Measurements from ENCODE around the gene CFDP1. TPM values are rescaled to one million over a fixed set of nuclear protein-coding genes. Genes with fewer than 3 reads are reported as not detected.

The CFDP1 gene
- total and polyA plus RNA-seq, 2 of the 13 experiments (the other 11 are each of a cell fraction or from before 2014, with no cell fraction given), result 78.6 to 153 TPM

DNA sequence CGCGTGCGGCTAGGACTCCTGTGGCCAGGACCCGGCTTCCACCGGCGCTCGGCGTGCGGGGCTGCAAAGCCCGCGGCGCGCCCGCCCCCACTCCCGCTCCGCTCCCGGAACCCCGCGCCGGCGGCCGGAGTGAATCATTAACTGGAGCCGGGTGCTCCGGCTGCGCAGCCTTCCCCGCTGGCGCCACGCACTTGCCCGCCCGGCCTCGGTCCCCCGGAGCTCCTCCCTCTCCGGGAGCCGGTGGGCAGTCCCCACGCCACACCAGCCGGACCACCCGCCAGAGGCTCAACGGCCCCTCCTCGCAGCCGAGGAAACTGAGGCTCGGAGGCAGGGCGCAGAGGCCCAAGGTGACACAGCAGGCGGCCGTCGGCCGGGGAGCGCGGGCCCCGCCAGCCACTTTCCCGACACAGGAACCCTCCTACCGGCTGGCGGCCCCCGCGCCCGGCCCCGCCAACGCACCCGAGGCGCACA, 182.5 kb downstream of the CFDP1 start (continued):
- TF ChIP-seq ZNF605 (CRISPR knock-in tag; IDR thresholded peaks at IDR 0.05) (peak; percentile 31; the same call in 1 of the 2 replicates), SUZ12 (IDR thresholded peaks at IDR 0.05; ENCODE audit: low read depth, low read length) (no peak), RAD51 (IDR thresholded peaks at IDR 0.05; ENCODE audit: borderline replicate concordance) (no peak), TAF1 (CRISPR knock-in tag; IDR thresholded peaks at IDR 0.05) (peak; percentile 58; the same call in 1 of the 2 replicates), NR2F1 (CRISPR knock-in tag; IDR thresholded peaks at IDR 0.05) (no peak), NCOR1 (IDR thresholded peaks at IDR 0.05; ENCODE audit: borderline replicate concordance, low read length) (no peak), TAF15 (IDR thresholded peaks at IDR 0.05; ENCODE audit: low read depth, low read length, poor library complexity, severe bottlenecking) (no peak), ZFP62 (CRISPR knock-in tag; IDR thresholded peaks at IDR 0.05) (no peak), PHF8 (CRISPR knock-in tag; IDR thresholded peaks at IDR 0.05) (peak; percentile 76), SMARCC2 (IDR thresholded peaks at IDR 0.05) (no peak), AHR (CRISPR knock-in tag; IDR thresholded peaks at IDR 0.05) (no peak), ZNF432 (CRISPR knock-in tag; IDR thresholded peaks at IDR 0.05; ENCODE audit: borderline replicate concordance) (no peak), AGO2 (optimal IDR thresholded peaks at IDR 0.05; ENCODE audit: low read depth, low read length) (peak; percentile 99)
- TF ChIP-seq, protein P1, sequence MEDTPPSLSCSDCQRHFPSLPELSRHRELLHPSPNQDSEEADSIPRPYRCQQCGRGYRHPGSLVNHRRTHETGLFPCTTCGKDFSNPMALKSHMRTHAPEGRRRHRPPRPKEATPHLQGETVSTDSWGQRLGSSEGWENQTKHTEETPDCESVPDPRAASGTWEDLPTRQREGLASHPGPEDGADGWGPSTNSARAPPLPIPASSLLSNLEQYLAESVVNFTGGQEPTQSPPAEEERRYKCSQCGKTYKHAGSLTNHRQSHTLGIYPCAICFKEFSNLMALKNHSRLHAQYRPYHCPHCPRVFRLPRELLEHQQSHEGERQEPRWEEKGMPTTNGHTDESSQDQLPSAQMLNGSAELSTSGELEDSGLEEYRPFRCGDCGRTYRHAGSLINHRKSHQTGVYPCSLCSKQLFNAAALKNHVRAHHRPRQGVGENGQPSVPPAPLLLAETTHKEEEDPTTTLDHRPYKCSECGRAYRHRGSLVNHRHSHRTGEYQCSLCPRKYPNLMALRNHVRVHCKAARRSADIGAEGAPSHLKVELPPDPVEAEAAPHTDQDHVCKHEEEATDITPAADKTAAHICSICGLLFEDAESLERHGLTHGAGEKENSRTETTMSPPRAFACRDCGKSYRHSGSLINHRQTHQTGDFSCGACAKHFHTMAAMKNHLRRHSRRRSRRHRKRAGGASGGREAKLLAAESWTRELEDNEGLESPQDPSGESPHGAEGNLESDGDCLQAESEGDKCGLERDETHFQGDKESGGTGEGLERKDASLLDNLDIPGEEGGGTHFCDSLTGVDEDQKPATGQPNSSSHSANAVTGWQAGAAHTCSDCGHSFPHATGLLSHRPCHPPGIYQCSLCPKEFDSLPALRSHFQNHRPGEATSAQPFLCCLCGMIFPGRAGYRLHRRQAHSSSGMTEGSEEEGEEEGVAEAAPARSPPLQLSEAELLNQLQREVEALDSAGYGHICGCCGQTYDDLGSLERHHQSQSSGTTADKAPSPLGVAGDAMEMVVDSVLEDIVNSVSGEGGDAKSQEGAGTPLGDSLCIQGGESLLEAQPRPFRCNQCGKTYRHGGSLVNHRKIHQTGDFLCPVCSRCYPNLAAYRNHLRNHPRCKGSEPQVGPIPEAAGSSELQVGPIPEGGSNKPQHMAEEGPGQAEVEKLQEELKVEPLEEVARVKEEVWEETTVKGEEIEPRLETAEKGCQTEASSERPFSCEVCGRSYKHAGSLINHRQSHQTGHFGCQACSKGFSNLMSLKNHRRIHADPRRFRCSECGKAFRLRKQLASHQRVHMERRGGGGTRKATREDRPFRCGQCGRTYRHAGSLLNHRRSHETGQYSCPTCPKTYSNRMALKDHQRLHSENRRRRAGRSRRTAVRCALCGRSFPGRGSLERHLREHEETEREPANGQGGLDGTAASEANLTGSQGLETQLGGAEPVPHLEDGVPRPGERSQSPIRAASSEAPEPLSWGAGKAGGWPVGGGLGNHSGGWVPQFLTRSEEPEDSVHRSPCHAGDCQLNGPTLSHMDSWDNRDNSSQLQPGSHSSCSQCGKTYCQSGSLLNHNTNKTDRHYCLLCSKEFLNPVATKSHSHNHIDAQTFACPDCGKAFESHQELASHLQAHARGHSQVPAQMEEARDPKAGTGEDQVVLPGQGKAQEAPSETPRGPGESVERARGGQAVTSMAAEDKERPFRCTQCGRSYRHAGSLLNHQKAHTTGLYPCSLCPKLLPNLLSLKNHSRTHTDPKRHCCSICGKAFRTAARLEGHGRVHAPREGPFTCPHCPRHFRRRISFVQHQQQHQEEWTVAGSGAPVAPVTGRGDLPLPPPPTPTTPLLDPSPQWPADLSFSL (CRISPR knock-in tag; IDR thresholded peaks at IDR 0.05), result no peak
- TF ChIP-seq, protein P2, sequence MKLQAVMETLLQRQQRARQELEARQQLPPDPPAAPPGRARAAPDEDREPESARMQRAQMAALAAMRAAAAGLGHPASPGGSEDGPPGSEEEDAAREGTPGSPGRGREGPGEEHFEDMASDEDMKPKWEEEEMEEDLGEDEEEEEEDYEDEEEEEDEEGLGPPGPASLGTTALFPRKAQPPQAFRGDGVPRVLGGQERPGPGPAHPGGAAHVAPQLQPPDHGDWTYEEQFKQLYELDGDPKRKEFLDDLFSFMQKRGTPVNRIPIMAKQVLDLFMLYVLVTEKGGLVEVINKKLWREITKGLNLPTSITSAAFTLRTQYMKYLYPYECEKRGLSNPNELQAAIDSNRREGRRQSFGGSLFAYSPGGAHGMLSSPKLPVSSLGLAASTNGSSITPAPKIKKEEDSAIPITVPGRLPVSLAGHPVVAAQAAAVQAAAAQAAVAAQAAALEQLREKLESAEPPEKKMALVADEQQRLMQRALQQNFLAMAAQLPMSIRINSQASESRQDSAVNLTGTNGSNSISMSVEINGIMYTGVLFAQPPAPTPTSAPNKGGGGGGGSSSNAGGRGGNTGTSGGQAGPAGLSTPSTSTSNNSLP (IDR thresholded peaks at IDR 0.05; ENCODE audit: low read depth, low read length), result no peak
- TF ChIP-seq, protein P3, sequence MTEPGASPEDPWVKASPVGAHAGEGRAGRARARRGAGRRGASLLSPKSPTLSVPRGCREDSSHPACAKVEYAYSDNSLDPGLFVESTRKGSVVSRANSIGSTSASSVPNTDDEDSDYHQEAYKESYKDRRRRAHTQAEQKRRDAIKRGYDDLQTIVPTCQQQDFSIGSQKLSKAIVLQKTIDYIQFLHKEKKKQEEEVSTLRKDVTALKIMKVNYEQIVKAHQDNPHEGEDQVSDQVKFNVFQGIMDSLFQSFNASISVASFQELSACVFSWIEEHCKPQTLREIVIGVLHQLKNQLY (CRISPR knock-in tag; IDR thresholded peaks at IDR 0.05), result no peak
- TF ChIP-seq, protein P4, sequence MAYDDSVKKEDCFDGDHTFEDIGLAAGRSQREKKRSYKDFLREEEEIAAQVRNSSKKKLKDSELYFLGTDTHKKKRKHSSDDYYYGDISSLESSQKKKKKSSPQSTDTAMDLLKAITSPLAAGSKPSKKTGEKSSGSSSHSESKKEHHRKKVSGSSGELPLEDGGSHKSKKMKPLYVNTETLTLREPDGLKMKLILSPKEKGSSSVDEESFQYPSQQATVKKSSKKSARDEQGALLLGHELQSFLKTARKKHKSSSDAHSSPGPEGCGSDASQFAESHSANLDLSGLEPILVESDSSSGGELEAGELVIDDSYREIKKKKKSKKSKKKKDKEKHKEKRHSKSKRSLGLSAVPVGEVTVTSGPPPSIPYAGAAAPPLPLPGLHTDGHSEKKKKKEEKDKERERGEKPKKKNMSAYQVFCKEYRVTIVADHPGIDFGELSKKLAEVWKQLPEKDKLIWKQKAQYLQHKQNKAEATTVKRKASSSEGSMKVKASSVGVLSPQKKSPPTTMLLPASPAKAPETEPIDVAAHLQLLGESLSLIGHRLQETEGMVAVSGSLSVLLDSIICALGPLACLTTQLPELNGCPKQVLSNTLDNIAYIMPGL (CRISPR knock-in tag; IDR thresholded peaks at IDR 0.05; ENCODE audit: borderline replicate concordance in 1 of 2, low read depth in 1 of 2), result peak in 1 of 2 experiments; percentile 67; a peak in 3 of 4 replicates
- TF ChIP-seq, protein P5, sequence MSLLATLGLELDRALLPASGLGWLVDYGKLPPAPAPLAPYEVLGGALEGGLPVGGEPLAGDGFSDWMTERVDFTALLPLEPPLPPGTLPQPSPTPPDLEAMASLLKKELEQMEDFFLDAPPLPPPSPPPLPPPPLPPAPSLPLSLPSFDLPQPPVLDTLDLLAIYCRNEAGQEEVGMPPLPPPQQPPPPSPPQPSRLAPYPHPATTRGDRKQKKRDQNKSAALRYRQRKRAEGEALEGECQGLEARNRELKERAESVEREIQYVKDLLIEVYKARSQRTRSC (CRISPR knock-in tag; IDR thresholded peaks at IDR 0.05; ENCODE audit: low read depth), result no peak

Measured in HepG2 (cell line).